Loucy (cell line): Measurements from ENCODE around the gene PGF.

Experiments used
- H2AFZ ChIP-seq: fragments of 200-600 bp; sonication (generic); 2 replicates; pipeline ENCODE4 v1.6.0; 2016; ENCODE audit warnings: antibody characterized with exemption, mild to moderate bottlenecking, low read length, moderate library complexity
- H3F3A ChIP-seq: fragments of 200-600 bp; 2 replicates; pipeline ENCODE4 v1.6.0; 2016; ENCODE audit warnings: antibody characterized with exemption, low read depth, mild to moderate bottlenecking
- H3K27me3 ChIP-seq: fragments of 200-600 bp; sonication (generic); 2 replicates; pipeline ENCODE4 v1.6.1; 2014; ENCODE audit warnings: low read length, mild to moderate bottlenecking; ENCODE audit not compliant: insufficient read depth, poor library complexity, severe bottlenecking
- H3K36me3 ChIP-seq: fragments of 200-600 bp; sonication (generic); 2 replicates; pipeline ENCODE4 v1.6.1; 2016; ENCODE audit warnings: low read length; ENCODE audit not compliant: insufficient read depth
- H3K4me1 ChIP-seq: fragments of 200-600 bp; sonication (generic); 2 replicates; pipeline ENCODE4 v1.5.1; 2014; ENCODE audit warnings: low read length, mild to moderate bottlenecking; ENCODE audit not compliant: insufficient read depth, poor library complexity, severe bottlenecking
- H3K4me2 ChIP-seq: fragments of 200-600 bp; sonication (generic); 2 replicates; pipeline ENCODE4 v1.6.0; 2014; ENCODE audit warnings: antibody characterized with exemption, low read length, low read depth, mild to moderate bottlenecking; ENCODE audit not compliant: poor library complexity, severe bottlenecking
- H3K4me3 ChIP-seq: fragments of 200-600 bp; sonication (generic); 2 replicates; pipeline ENCODE4 v1.5.1; 2014; ENCODE audit warnings: low read length, mild to moderate bottlenecking, mixed read lengths; ENCODE audit not compliant: poor library complexity, severe bottlenecking
- H3K79me2 ChIP-seq: fragments of 200-600 bp; sonication (generic); 2 replicates; pipeline ENCODE4 v1.6.1; 2014; ENCODE audit warnings: low read length; ENCODE audit not compliant: insufficient read depth
- H3K9ac ChIP-seq: fragments of 200-600 bp; sonication (generic); 2 replicates; pipeline ENCODE4 v1.6.0; 2014; ENCODE audit warnings: mild to moderate bottlenecking, low read depth, low read length, moderate library complexity; ENCODE audit not compliant: poor library complexity, severe bottlenecking
- H3K9me2 ChIP-seq: fragments of 200-600 bp; sonication (generic); replicated peaks from 2 replicates; pipeline ENCODE4 v1.6.1; 2016; ENCODE audit warnings: low read depth, low read length, mixed read lengths
- H3K9me3 ChIP-seq: fragments of 200-600 bp; sonication (generic); 2 replicates; pipeline ENCODE4 v1.6.1; 2014; ENCODE audit warnings: mild to moderate bottlenecking, antibody characterized with exemption, low read length, low read depth; ENCODE audit not compliant: insufficient read depth
- H4K20me1 ChIP-seq: fragments of 200-600 bp; sonication (generic); 2 replicates; pipeline ENCODE4 v1.6.0; 2014; ENCODE audit warnings: antibody characterized with exemption, low read length, mild to moderate bottlenecking; ENCODE audit not compliant: insufficient read depth, poor library complexity, severe bottlenecking
- EZH2phosphoT487 ChIP-seq: fragments of 200-600 bp; IDR thresholded peaks from 2 replicates; pipeline ENCODE4 v1.6.1; 2018; ENCODE audit warnings: antibody characterized with exemption, mild to moderate bottlenecking, moderate library complexity, borderline replicate concordance
- TF ChIP-seq, protein P1 (sequence below): fragments of 200-600 bp; sonication (generic); conservative IDR thresholded peaks from 2 replicates; pipeline ENCODE4 v1.5.1; 2014; ENCODE audit warnings: mild to moderate bottlenecking, antibody characterized with exemption, low read length

PGF gene

DNA sequence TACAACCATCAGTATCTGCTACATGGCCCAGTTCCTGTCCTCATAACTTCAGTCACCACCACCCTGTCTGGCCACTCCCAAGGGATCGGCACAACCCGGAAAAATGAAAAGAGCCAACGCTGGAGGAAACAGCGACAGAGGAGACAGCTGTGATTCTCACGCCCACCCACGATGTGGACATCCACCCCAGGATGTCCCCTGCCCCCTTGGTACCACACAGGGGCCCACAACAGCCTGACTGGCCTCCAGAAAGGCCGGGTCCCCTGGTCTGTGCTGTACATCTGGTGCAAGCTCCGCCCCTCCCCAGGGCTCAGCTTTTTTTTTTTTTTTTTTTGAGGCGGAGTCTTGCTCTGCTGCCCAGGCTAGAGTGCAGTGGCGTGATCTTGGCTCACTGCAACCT is 44.8 kb downstream of the PGF start:
- Histone ChIP-seq H3F3A (no peaks in the 10 kb centered on the region), H3K79me2 (no peaks in the 10 kb centered on the region), H3K9me3 (no peaks in the 10 kb centered on the region), H3K9ac (no peak overlapping the region), H2AFZ (no peak overlapping the region), H3K4me3 (no peak overlapping the region), H3K4me2 (no peak overlapping the region), H3K27me3 (no peaks in the 10 kb centered on the region), H3K9me2 (no peaks in the 10 kb centered on the region), H4K20me1 (no peaks in the 10 kb centered on the region), H3K4me1 (no peaks in the 10 kb centered on the region), H3K36me3 (peaks cover 4% of the 10 kb centered on the region; the same call in 1 of the 2 replicates)
- no peak for TF ChIP-seq EZH2phosphoT487
- TF ChIP-seq, protein P1, sequence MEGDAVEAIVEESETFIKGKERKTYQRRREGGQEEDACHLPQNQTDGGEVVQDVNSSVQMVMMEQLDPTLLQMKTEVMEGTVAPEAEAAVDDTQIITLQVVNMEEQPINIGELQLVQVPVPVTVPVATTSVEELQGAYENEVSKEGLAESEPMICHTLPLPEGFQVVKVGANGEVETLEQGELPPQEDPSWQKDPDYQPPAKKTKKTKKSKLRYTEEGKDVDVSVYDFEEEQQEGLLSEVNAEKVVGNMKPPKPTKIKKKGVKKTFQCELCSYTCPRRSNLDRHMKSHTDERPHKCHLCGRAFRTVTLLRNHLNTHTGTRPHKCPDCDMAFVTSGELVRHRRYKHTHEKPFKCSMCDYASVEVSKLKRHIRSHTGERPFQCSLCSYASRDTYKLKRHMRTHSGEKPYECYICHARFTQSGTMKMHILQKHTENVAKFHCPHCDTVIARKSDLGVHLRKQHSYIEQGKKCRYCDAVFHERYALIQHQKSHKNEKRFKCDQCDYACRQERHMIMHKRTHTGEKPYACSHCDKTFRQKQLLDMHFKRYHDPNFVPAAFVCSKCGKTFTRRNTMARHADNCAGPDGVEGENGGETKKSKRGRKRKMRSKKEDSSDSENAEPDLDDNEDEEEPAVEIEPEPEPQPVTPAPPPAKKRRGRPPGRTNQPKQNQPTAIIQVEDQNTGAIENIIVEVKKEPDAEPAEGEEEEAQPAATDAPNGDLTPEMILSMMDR: no peak

DNA sequence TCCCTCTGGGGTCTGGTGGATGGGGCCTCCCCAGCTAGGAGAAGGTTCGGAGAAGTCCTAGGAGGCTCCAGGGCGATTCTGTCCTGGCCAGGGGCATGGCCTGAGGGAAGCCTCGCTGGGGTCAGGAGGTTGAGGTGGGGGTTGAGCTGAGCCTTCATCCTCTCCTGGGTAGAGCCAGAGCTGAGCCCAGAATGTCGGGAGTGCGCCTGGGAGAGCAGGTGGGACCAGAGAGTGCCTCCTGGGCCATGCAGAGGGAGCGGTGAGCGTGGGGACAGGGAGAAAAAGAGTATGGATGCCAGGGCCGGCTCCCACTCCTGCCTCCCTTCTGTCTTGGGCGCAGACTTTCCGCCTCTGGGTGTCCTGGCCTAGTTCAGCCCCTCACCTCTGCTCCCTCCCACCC is 45.5 kb downstream of the PGF start:
- no peaks in the 10 kb centered on the region for H3K9me2 ChIP-seq
- H4K20me1 ChIP-seq: no peaks in the 10 kb centered on the region

DNA sequence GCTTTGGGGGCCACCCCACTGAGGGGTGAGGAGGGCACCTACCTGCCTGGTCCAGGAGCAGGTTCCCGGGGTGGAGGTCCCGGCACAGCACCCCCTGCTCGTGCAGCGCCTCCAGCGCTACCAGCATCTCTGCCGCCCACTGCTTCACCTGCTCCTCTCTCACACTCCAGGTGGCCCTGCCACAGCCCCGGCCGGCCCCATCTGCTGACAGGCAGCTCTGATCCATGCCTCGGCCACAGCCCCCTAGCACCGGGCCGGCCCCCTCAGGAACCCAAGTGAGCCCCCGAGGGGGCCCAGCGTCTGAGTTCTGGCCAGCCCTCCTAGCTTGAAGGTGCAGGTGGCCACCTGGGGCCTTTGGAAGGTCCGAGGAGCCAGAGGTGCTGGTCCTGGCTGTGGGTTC is 45.9 kb downstream of the PGF start:
- Histone ChIP-seq H3K4me2 (no peak overlapping the region), H3F3A (no peaks in the 10 kb centered on the region), H3K4me1 (no peaks in the 10 kb centered on the region), H3K4me3 (no peak overlapping the region), H4K20me1 (no peaks in the 10 kb centered on the region), H3K9ac (no peak overlapping the region), H3K79me2 (no peaks in the 10 kb centered on the region), H2AFZ (no peak overlapping the region), H3K27me3 (no peaks in the 10 kb centered on the region), H3K9me2 (no peaks in the 10 kb centered on the region), H3K36me3 (peaks cover 11% of the 10 kb centered on the region; the same call in 1 of the 2 replicates), H3K9me3 (no peaks in the 10 kb centered on the region)
- no peak for TF ChIP-seq EZH2phosphoT487
- TF ChIP-seq, protein P1: no peak

More for the DNA sequence above, 45.5 kb downstream of the PGF start:
- Histone ChIP-seq H3K4me2 (no peak overlapping the region), H2AFZ (no peak overlapping the region), H3K9ac (no peak overlapping the region), H3K36me3 (peaks cover 7% of the 10 kb centered on the region; the same call in 1 of the 2 replicates), H3F3A (no peaks in the 10 kb centered on the region), H3K27me3 (no peaks in the 10 kb centered on the region), H3K4me3 (no peak overlapping the region), H3K4me1 (no peaks in the 10 kb centered on the region), H3K9me3 (no peaks in the 10 kb centered on the region), H3K79me2 (no peaks in the 10 kb centered on the region)
- TF ChIP-seq, protein P1: no peak
- no peak for TF ChIP-seq EZH2phosphoT487
